Measurements from ENCODE around the gene CARNS1. TPM values are rescaled to one million over a fixed set of nuclear protein-coding genes. Genes with fewer than 3 reads are reported as not detected.

Gene CARNS1
- total RNA-seq, 1 experiment from 2014 or later, result 0.13 TPM

DNA sequence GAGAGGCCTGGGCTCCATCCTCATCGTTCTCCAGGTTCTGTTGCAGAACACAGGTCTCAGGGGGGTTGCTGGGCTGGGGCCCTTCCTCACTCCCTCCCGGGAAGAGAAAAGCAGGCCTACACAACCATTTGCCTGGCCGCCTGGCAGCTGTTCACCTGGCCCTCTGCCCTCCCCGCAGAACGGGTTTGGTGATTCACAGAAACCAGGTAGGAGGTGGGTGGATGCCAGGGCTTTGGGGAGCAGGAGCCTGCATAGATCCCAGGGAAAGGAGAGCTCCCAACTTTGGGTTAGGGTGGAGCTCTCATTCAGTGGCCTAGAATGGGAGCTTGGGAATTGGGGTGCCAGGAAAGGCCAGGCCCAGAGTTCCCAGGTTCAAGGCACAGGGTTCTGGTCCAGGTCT, 52.6 kb downstream of the CARNS1 start:
- POLR2A ChIA-PET (ENCODE audit: low non-redundant PET), result no interaction called here

DNA sequence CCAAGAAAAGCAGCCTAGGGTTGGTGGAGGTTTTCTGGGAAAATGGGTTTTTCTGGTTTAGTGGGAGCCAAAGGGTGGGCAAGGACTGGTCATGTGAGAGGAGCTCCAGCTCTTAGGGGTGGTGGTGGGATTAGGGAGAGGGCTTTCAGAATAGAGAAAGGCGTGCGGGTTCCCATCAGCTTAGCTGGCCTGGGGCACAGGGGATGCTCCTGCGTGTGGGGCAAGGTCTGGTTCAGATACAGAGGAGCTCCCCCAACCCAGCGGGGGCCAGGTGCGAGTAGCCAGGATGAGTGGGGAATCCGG, 52.9 kb downstream of the CARNS1 start:
- ChIA-PET POLR2A (ENCODE audit: low non-redundant PET) (no interaction called here), CTCF (interaction anchor here (1.1 kb wide), 1 partner anchor 67 kb away, joined by 5 read pairs; the partner anchor contains the start of gene PPP1CA)
- H3K27me3 ChIP-seq (replicated peaks; ENCODE audit: insufficient read depth, low read depth, low read length, poor library complexity), result no peaks in the 10 kb centered on the region
- DNase-seq (ENCODE audit: low spot score), result no peak
- peak overlapping the region; percentile 84 for H3K4me3 ChIP-seq (ENCODE audit: low read depth, low read length, poor library complexity, severe bottlenecking)
- intact Hi-C loops (cut with micrococcal nuclease; ENCODE audit: unreplicated experiment), result no loop called here
- peaks cover 11% of the 10 kb centered on the region for H3K4me1 ChIP-seq (ENCODE audit: insufficient read depth, low read length, poor library complexity, severe bottlenecking)
- peak overlapping the region; percentile 84 for H3K27ac ChIP-seq (ENCODE audit: low read depth, low read length, poor library complexity, severe bottlenecking)
- no peak for TF ChIP-seq EZH2 (IDR thresholded peaks at IDR 0.05; ENCODE audit: borderline replicate concordance, low read depth, low read length, poor library complexity, severe bottlenecking)
- TF ChIP-seq, protein P1, sequence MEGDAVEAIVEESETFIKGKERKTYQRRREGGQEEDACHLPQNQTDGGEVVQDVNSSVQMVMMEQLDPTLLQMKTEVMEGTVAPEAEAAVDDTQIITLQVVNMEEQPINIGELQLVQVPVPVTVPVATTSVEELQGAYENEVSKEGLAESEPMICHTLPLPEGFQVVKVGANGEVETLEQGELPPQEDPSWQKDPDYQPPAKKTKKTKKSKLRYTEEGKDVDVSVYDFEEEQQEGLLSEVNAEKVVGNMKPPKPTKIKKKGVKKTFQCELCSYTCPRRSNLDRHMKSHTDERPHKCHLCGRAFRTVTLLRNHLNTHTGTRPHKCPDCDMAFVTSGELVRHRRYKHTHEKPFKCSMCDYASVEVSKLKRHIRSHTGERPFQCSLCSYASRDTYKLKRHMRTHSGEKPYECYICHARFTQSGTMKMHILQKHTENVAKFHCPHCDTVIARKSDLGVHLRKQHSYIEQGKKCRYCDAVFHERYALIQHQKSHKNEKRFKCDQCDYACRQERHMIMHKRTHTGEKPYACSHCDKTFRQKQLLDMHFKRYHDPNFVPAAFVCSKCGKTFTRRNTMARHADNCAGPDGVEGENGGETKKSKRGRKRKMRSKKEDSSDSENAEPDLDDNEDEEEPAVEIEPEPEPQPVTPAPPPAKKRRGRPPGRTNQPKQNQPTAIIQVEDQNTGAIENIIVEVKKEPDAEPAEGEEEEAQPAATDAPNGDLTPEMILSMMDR (conservative IDR thresholded peaks at IDR 0.05; ENCODE audit: low read depth, low read length), result no peak
- H3K36me3 ChIP-seq (ENCODE audit: insufficient read depth, low read length, poor library complexity, severe bottlenecking), result no peaks in the 10 kb centered on the region
- no peaks in the 10 kb centered on the region for H3K9me3 ChIP-seq (ENCODE audit: low read depth, low read length, poor library complexity, severe bottlenecking)
- no TSS peak for BruUV-seq (replicated peaks)

More for the DNA sequence above, 52.6 kb downstream of the CARNS1 start:
- BruUV-seq (replicated peaks), result no TSS peak
- Histone ChIP-seq H3K36me3 (ENCODE audit: insufficient read depth, low read length, poor library complexity, severe bottlenecking) (no peaks in the 10 kb centered on the region), H3K27me3 (replicated peaks; ENCODE audit: insufficient read depth, low read depth, low read length, poor library complexity) (no peaks in the 10 kb centered on the region), H3K27ac (ENCODE audit: low read depth, low read length, poor library complexity, severe bottlenecking) (peak overlapping the region; percentile 84), H3K4me3 (ENCODE audit: low read depth, low read length, poor library complexity, severe bottlenecking) (peak overlapping the region; percentile 84), H3K4me1 (ENCODE audit: insufficient read depth, low read length, poor library complexity, severe bottlenecking) (peaks cover 11% of the 10 kb centered on the region), H3K9me3 (ENCODE audit: low read depth, low read length, poor library complexity, severe bottlenecking) (no peaks in the 10 kb centered on the region)
- no peak for DNase-seq (ENCODE audit: low spot score)
- TF ChIP-seq, protein P1 (conservative IDR thresholded peaks at IDR 0.05; ENCODE audit: low read depth, low read length), result no peak
- no peak for TF ChIP-seq EZH2 (IDR thresholded peaks at IDR 0.05; ENCODE audit: borderline replicate concordance, low read depth, low read length, poor library complexity, severe bottlenecking)
- CTCF ChIA-PET, result interaction anchor here (1.1 kb wide), 1 partner anchor 66 kb away, joined by 5 read pairs; the partner anchor contains the start of gene PPP1CA
- intact Hi-C loops (cut with micrococcal nuclease; ENCODE audit: unreplicated experiment), result no loop called here

DNA sequence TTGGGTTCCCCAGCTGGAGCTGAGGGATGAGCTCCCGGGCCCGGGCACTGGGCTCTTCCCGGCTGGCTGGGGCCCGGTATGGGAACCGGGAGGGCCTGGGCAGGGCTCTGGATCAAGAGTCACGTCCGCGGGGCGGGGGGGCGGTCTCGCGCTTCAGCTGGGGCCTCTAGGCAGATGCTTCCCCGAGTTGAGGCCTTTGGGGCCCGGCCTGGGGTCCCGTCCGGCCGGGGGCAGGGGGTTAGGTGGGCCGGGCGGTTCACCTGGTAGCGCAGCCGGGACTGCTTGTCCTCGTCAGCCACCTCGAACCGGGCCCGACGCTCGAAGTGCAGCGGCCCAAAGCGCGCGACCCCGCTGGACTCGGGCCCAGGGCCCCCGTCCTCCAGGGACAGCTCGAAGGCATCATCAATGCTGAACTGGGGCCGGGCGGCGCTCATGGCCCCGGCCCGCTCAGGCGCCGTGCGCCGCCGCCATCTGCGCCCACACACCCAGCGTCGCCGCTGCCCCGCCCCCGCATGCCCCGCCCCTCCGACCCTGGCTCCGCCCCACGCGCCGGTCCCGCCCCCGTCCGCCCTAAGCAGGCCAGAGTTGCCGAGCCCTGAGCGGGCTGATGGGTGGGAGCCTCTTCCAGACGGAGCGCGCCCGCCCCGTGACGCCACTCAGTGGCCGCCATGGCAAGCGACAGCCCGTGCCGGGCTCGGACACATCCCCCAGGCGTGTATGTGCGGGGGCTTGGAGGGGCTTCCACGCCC, 53.5 kb downstream of the CARNS1 start, which contains the start of gene TMEM134:
TMEM134 (minus strand) TSS at position 493 of the 749 bp plus-strand sequence; CDS start at position 434, 59 bp downstream.
- CTCF ChIA-PET, result interaction anchor here (0.7 to 1.1 kb wide), 2 partner anchors 67 to 1209 kb away, joined by 5 read pairs; partner anchors contain the start of gene PPP1CA
- no TSS peak for BruUV-seq (replicated peaks)
- Histone ChIP-seq H3K4me1 (ENCODE audit: insufficient read depth, low read length, poor library complexity, severe bottlenecking) (peaks cover 11% of the 10 kb centered on the region), H3K27ac (ENCODE audit: low read depth, low read length, poor library complexity, severe bottlenecking) (peak within 1 kb of the TSS; percentile 84), H3K9me3 (ENCODE audit: low read depth, low read length, poor library complexity, severe bottlenecking) (no peaks in the 10 kb centered on the region), H3K36me3 (ENCODE audit: insufficient read depth, low read length, poor library complexity, severe bottlenecking) (no peaks in the 10 kb centered on the region), H3K4me3 (ENCODE audit: low read depth, low read length, poor library complexity, severe bottlenecking) (peak within 1 kb of the TSS; percentile 84), H3K27me3 (replicated peaks; ENCODE audit: insufficient read depth, low read depth, low read length, poor library complexity) (no peaks in the 10 kb centered on the region)
- intact Hi-C loops (cut with micrococcal nuclease; ENCODE audit: unreplicated experiment), result no loop called here
- peak; percentile 97 for DNase-seq (ENCODE audit: low spot score)
- TF ChIP-seq, protein P1 (conservative IDR thresholded peaks at IDR 0.05; ENCODE audit: low read depth, low read length), result peak; percentile 66
- no peak for TF ChIP-seq EZH2 (IDR thresholded peaks at IDR 0.05; ENCODE audit: borderline replicate concordance, low read depth, low read length, poor library complexity, severe bottlenecking)
- POLR2A ChIA-PET (ENCODE audit: low non-redundant PET), result no interaction called here

Measured in A673 (cell line).